SK-N-SH (cell line): ENCODE results near the gene GALNT1.

ENCODE experiments used
- CTCF ChIP-seq: fragments of 200-600 bp; sonication (generic); IDR thresholded peaks from 2 replicates; pipeline ENCODE4 v1.6.1; 2017; ENCODE audit warnings: antibody characterized with exemption, mild to moderate bottlenecking, moderate library complexity
- POLR2AphosphoS5 ChIP-seq: IDR thresholded peaks from 2 replicates; pipeline ENCODE4 v1.6.1; 2012; ENCODE audit warnings: low read depth, low read length
- USF2 ChIP-seq: fragments of 150-350 bp; IDR thresholded peaks from 2 replicates; pipeline ENCODE4 v1.6.1; 2017; ENCODE audit warnings: antibody characterized with exemption, low read length, low read depth, borderline replicate concordance
- YY1 ChIP-seq: IDR thresholded peaks from 2 replicates; pipeline ENCODE4 v1.4.0; 2012; ENCODE audit warnings: low read depth, mild to moderate bottlenecking

- TF ChIP-seq CTCF (no peak), USF2 (no peak), POLR2AphosphoS5 (no peak), YY1 (no peak)
Observed at GRCh38 chr18:35694808-35695207, 113.3 kb downstream of the GALNT1 start.
